GM18861 (cell line): ENCODE data around the gene PPP1R3D.
"Not testable (repeated sequence)": the region's sequence is repeated elsewhere in the genome, so short reads cannot be mapped to it uniquely, and the experiment has no call there.

Experiments used
- ATAC-seq: cut with Tn5 transposase; IDR thresholded peaks from one replicate; pipeline ENCODE4 v1.9.1; 2021; ENCODE audit not compliant: unreplicated experiment

Gene PPP1R3D

GRCh38 chr20:59940129-59940955, at the start of gene PPP1R3D, which contains the start of gene FAM217B:
Gene PPP1R3D, minus strand, starts transcription at chr20:59940305. Its CDS starts 374 bp downstream, at chr20:59939931.
Gene FAM217B, plus strand, starts transcription at chr20:59940389. Its CDS starts 3,555 bp downstream, at chr20:59943944.
- peak; percentile 94 for ATAC-seq

- ATAC-seq: no peak
Measured at GRCh38 chr20:59988141-59988540, 48.0 kb upstream of the PPP1R3D start.

GRCh38 chr20:59987135-59987534, 47.0 kb upstream of the PPP1R3D start:
- no peak for ATAC-seq

- no peak for ATAC-seq
Measured at GRCh38 chr20:59985864-59986263, 45.8 kb upstream of the PPP1R3D start.

GRCh38 chr20:59985164-59985563, 45.1 kb upstream of the PPP1R3D start:
- no peak for ATAC-seq

- ATAC-seq: no peak
Measured at GRCh38 chr20:59984541-59984940, 44.4 kb upstream of the PPP1R3D start.

- ATAC-seq: no peak
Measured at GRCh38 chr20:59983076-59983475, 43.0 kb upstream of the PPP1R3D start.

GRCh38 chr20:59977086-59977485, 37.0 kb upstream of the PPP1R3D start:
- no peak for ATAC-seq

- ATAC-seq: no peak
Measured at GRCh38 chr20:59976156-59976782, 36.2 kb upstream of the PPP1R3D start.

- no peak for ATAC-seq
Measured at GRCh38 chr20:59972037-59972801, 32.1 kb upstream of the PPP1R3D start.

GRCh38 chr20:59971428-59971827, 31.3 kb upstream of the PPP1R3D start:
- ATAC-seq: no peak

GRCh38 chr20:59966428-59966827, 26.3 kb upstream of the PPP1R3D start:
- ATAC-seq: no peak

GRCh38 chr20:59962155-59962554, 22.1 kb upstream of the PPP1R3D start:
- ATAC-seq: no peak

- no peak for ATAC-seq
Measured at GRCh38 chr20:59961423-59961822, 21.3 kb upstream of the PPP1R3D start.

GRCh38 chr20:59958626-59959025, 18.5 kb upstream of the PPP1R3D start:
- ATAC-seq: no peak

GRCh38 chr20:59958123-59958522, 18.0 kb upstream of the PPP1R3D start, which contains the start of gene CDH26:
Gene CDH26, plus strand, starts transcription at chr20:59958423. Its CDS starts 304 bp downstream, at chr20:59958727.
- no peak for ATAC-seq

GRCh38 chr20:59957568-59957967, 17.5 kb upstream of the PPP1R3D start:
- ATAC-seq: not testable (repeated sequence)

- peak; percentile 46 for ATAC-seq
Measured at GRCh38 chr20:59955131-59955796, 15.2 kb upstream of the PPP1R3D start.

GRCh38 chr20:59954718-59955117, 14.6 kb upstream of the PPP1R3D start:
- no peak for ATAC-seq

- ATAC-seq: no peak
Measured at GRCh38 chr20:59949911-59950310, 9.8 kb upstream of the PPP1R3D start.
